H1 (cell line): Measurements from ENCODE around the gene ADPRS. TPM values are rescaled to one million over a fixed set of nuclear protein-coding genes. Genes with fewer than 3 reads are reported as not detected.

Experiments
- CTCF ChIA-PET: fragments of 300-600 bp; sonication (Branson Sonifier 250); formaldehyde crosslinking; loops from one replicate; lab custom pipeline; 2021; ENCODE audit not compliant: partially characterized antibody; lab: Charles Lee
- POLR2A ChIA-PET: fragments of 300-600 bp; sonication (Branson Sonifier 250); formaldehyde crosslinking; loops from one replicate; lab custom pipeline; 2021; ENCODE audit warnings: inconsistent platforms; ENCODE audit not compliant: partially characterized antibody; lab: Charles Lee
- DNase-seq, 2 experiments: peaks; one replicate each; pipeline versions ENCODE4 v3.0.0 to v3.0.0-alpha.2; 2010 to 2022; ENCODE audit warnings: low spot score in 2 of 2, low read depth in 1 of 2, mixed read lengths in 1 of 2
- FAIRE-seq: peaks from 2 replicates; lab custom pipeline; 2011; peaks lifted over from hg19 to GRCh38; lab: Jason Lieb, UNC
- H2AFZ ChIP-seq: 2 replicates; pipeline ENCODE4 v1.8.1; 2012; ENCODE audit warnings: low read length, inconsistent platforms
- H2AK5ac ChIP-seq: 2 replicates; pipeline ENCODE4 v1.6.1; 2013; ENCODE audit warnings: low read depth, low read length
- H2BK120ac ChIP-seq: replicated peaks from 2 replicates; pipeline ENCODE3; 2013; ENCODE audit warnings: low read depth, low read length, inconsistent platforms
- H2BK12ac ChIP-seq: 2 replicates; pipeline ENCODE4 v1.6.1; 2013; ENCODE audit warnings: low read depth, low read length
- H2BK15ac ChIP-seq: 2 replicates; pipeline ENCODE4 v1.6.1; 2013; ENCODE audit warnings: low read length
- H2BK20ac ChIP-seq: 2 replicates; pipeline ENCODE4 v1.6.1; 2013; ENCODE audit warnings: low read length
- H2BK5ac ChIP-seq: 2 replicates; pipeline ENCODE4 v1.6.1; 2013; ENCODE audit warnings: low read depth, low read length
- H3K14ac ChIP-seq: 2 replicates; pipeline ENCODE4 v1.6.1; 2013; ENCODE audit warnings: inconsistent platforms; ENCODE audit not compliant: insufficient read length
- H3K18ac ChIP-seq: 2 replicates; pipeline ENCODE4 v1.6.1; 2013; ENCODE audit warnings: low read length; ENCODE audit errors: extremely low read depth
- H3K23ac ChIP-seq: 2 replicates; pipeline ENCODE4 v1.6.1; 2013; ENCODE audit warnings: inconsistent platforms; ENCODE audit not compliant: insufficient read length
- H3K23me2 ChIP-seq: 2 replicates; pipeline ENCODE4 v1.6.1; 2013; ENCODE audit warnings: low read depth, low read length
- H3K27ac ChIP-seq: 2 replicates; pipeline ENCODE4 v1.6.1; 2011; ENCODE audit warnings: low read depth, low read length, inconsistent platforms
- H3K27me3 ChIP-seq, 4 experiments: replicated peaks in 1 of 4; 1 replicate in 1 of 4; 2 replicates in 3 of 4; pipeline versions ENCODE4 v1.6.1 to v1.8.1; 2011 to 2013; ENCODE audit warnings: low read length in 3 of 4, mild to moderate bottlenecking in 3 of 4, inconsistent platforms in 2 of 4, mixed read lengths in 2 of 4, moderate library complexity in 1 of 4; ENCODE audit not compliant: control insufficient read depth in 3 of 4, insufficient read depth in 3 of 4; ENCODE audit errors: extremely low read depth in 1 of 4
- H3K36me3 ChIP-seq, 4 experiments: 2 replicates each; pipeline versions ENCODE4 v1.6.1 to v1.8.1; 2011 to 2013; ENCODE audit warnings: mild to moderate bottlenecking in 4 of 4, low read length in 3 of 4, moderate library complexity in 2 of 4, control low read depth in 1 of 4, inconsistent platforms in 1 of 4; ENCODE audit not compliant: insufficient read depth in 4 of 4, control insufficient read depth in 2 of 4
- H3K4ac ChIP-seq: replicated peaks from 2 replicates; pipeline ENCODE3; 2013; ENCODE audit warnings: low read length, low read depth, mixed read lengths, inconsistent platforms; ENCODE audit not compliant: insufficient read length
- H3K4me1 ChIP-seq, 4 experiments: replicated peaks in 1 of 4; 1 replicate in 1 of 4; 2 replicates in 3 of 4; pipeline versions ENCODE4 v1.6.1 to v1.8.1; 2011 to 2013; ENCODE audit warnings: low read length in 3 of 4, inconsistent platforms in 2 of 4, mixed read lengths in 1 of 4; ENCODE audit not compliant: insufficient read depth in 4 of 4, control insufficient read depth in 3 of 4
- H3K4me2 ChIP-seq, 2 experiments: 2 replicates each; pipeline versions ENCODE4 v1.6.1 to v1.8.1; 2011 to 2013; ENCODE audit warnings: low read depth in 2 of 2, low read length in 2 of 2, control low read depth in 1 of 2, inconsistent platforms in 1 of 2, mild to moderate bottlenecking in 1 of 2; ENCODE audit not compliant: insufficient read depth in 1 of 2
- H3K4me3 ChIP-seq, 4 experiments: fragments of 200-600, 300-600 bp in 1 of 4; sonication (generic), shearing (Covaris generic), sonication (Bioruptor Twin) in 1 of 4; 2 replicates each; pipeline versions ENCODE4 v1.5.1 to v1.8.1; 2011 to 2016; ENCODE audit warnings: low read length in 4 of 4, low read depth in 3 of 4, control low read depth in 2 of 4, inconsistent platforms in 2 of 4, mild to moderate bottlenecking in 2 of 4, mixed read lengths in 1 of 4, moderate library complexity in 1 of 4; ENCODE audit not compliant: insufficient read depth in 2 of 4; ENCODE audit errors: extremely low read depth in 1 of 4
- H3K56ac ChIP-seq: replicated peaks from 2 replicates; pipeline ENCODE3; 2013; ENCODE audit warnings: low read depth, mild to moderate bottlenecking, mixed read lengths, low read length, inconsistent platforms; ENCODE audit not compliant: insufficient read length
- H3K79me1 ChIP-seq: 2 replicates; pipeline ENCODE4 v1.6.1; 2013; ENCODE audit warnings: low read depth, low read length, control low read depth
- H3K79me2 ChIP-seq, 2 experiments: 2 replicates each; pipeline versions ENCODE4 v1.6.1 to v1.8.1; 2012 to 2013; ENCODE audit warnings: low read length in 2 of 2, mild to moderate bottlenecking in 2 of 2, inconsistent platforms in 1 of 2; ENCODE audit not compliant: insufficient read depth in 2 of 2, control insufficient read depth in 1 of 2
- H3K9ac ChIP-seq, 4 experiments: replicated peaks in 1 of 4; 1 replicate in 1 of 4; 2 replicates in 3 of 4; pipeline versions ENCODE4 v1.6.1 to v1.8.1; 2011 to 2013; ENCODE audit warnings: low read depth in 3 of 4, low read length in 3 of 4, control low read depth in 2 of 4, mild to moderate bottlenecking in 2 of 4, moderate library complexity in 2 of 4, inconsistent platforms in 1 of 4; ENCODE audit errors: extremely low read depth in 1 of 4
- H3K9me3 ChIP-seq, 2 experiments: 2 replicates each; pipeline versions ENCODE4 v1.6.1 to v1.8.1; 2012 to 2013; ENCODE audit warnings: mild to moderate bottlenecking in 2 of 2, moderate library complexity in 2 of 2, control low read depth in 1 of 2, inconsistent platforms in 1 of 2, low read depth in 1 of 2, low read length in 1 of 2, mixed read lengths in 1 of 2; ENCODE audit not compliant: insufficient read depth in 2 of 2
- H4K20me1 ChIP-seq, 2 experiments: replicated peaks in 1 of 2; 2 replicates each; pipeline versions ENCODE3 to v1.8.1; 2011 to 2013; ENCODE audit warnings: inconsistent platforms in 2 of 2, low read length in 2 of 2, mild to moderate bottlenecking in 1 of 2; ENCODE audit not compliant: insufficient read depth in 2 of 2, control insufficient read depth in 1 of 2
- H4K5ac ChIP-seq: 2 replicates; pipeline ENCODE4 v1.6.1; 2013; ENCODE audit warnings: low read length, low read depth, mixed read lengths, inconsistent platforms; ENCODE audit not compliant: insufficient read length
- H4K8ac ChIP-seq: 2 replicates; pipeline ENCODE4 v1.8.0; 2013; ENCODE audit warnings: mild to moderate bottlenecking, moderate library complexity, low read length, inconsistent platforms; ENCODE audit not compliant: insufficient read depth; ENCODE audit errors: extremely low read depth
- H4K91ac ChIP-seq: replicated peaks from 2 replicates; pipeline ENCODE3; 2013; ENCODE audit warnings: low read length, mixed read lengths, inconsistent platforms; ENCODE audit not compliant: insufficient read length
- POLR2A ChIP-seq, 2 experiments: IDR thresholded peaks; 1 replicate in 1 of 2; 2 replicates in 1 of 2; pipeline ENCODE4 v1.6.1; 2011; ENCODE audit warnings: low read depth in 2 of 2, low read length in 2 of 2, mild to moderate bottlenecking in 2 of 2; ENCODE audit errors: control extremely low read depth in 1 of 2
- RFX5 ChIP-seq: IDR thresholded peaks from 2 replicates; pipeline ENCODE4 v1.6.1; 2011; ENCODE audit warnings: low read depth, low read length, improper control_type of control experiment, borderline replicate concordance
- SIRT6 ChIP-seq: IDR thresholded peaks from one replicate; pipeline ENCODE4 v1.7.1; 2012; ENCODE audit warnings: low read length, inconsistent platforms
- SUZ12 ChIP-seq: fragments of 200-600 bp; sonication (generic); IDR thresholded peaks from 2 replicates; pipeline ENCODE4 v1.6.1; 2012; ENCODE audit warnings: mild to moderate bottlenecking, inconsistent platforms, low read length, moderate library complexity, mixed read lengths
- TCF12 ChIP-seq: IDR thresholded peaks from 2 replicates; pipeline ENCODE4 v1.6.1; 2011; ENCODE audit warnings: low read depth, mild to moderate bottlenecking, low read length
- ZNF274 ChIP-seq: IDR thresholded peaks from 2 replicates; pipeline ENCODE4 v1.7.0; 2012; ENCODE audit warnings: low read length, borderline replicate concordance; ENCODE audit errors: extremely low read depth
- WGBS, 2 experiments: shearing (Covaris generic) in 1 of 2; methylation state at CpG; one replicate each; pipeline versions ENCODE4 v1.1.6 to v1.1.7; 2013 to 2015; ENCODE audit warnings: low lambda C conversion rate in 2 of 2, mixed read lengths in 2 of 2, inconsistent platforms in 1 of 2, low coverage in 1 of 2, missing lambda C conversion rate in 1 of 2; ENCODE audit not compliant: insufficient replicate concordance in 2 of 2, insufficient coverage in 1 of 2, insufficient read length in 1 of 2; ENCODE audit errors: extremely low coverage in 1 of 2, missing lambda C conversion rate in 1 of 2; 5-methylcytosine and 5-hydroxymethylcytosine counted together
- polyA plus RNA-seq, 7 experiments: library from polyadenylated mRNA; depleted of rRNA in 3 of 7; stranded (reverse) in 5 of 7; unstranded in 2 of 7; fragments of >200 nt in 5 of 7; fragments of 200-250 nt in 2 of 7; gene quantifications; 1 replicate in 5 of 7; 2 replicates in 1 of 7; 4 replicates in 1 of 7; pipeline versions ENCODE4 v1.2.1 to v1.2.3, GENCODE V29; 2011 to 2013; ENCODE audit warnings: missing spikeins in 2 of 7, mixed read lengths in 2 of 7
- total RNA-seq: library from RNA; stranded (reverse); fragmentation: NEBNext Ultra II Directional; extraction: Animal tissue kit (Norgen Biotek cat#: 25700); gene quantifications from 2 replicates; pipeline ENCODE4 v1.2.1, GENCODE V29; 2021

ADPRS gene
- total and polyA plus RNA-seq, 2 of the 8 experiments (the other 6 are each of a cell fraction or from before 2014, with no cell fraction given), result 22.9 to 38.1 TPM

- Histone ChIP-seq H4K8ac (no peak overlapping the region), H2BK15ac (no peak overlapping the region), H2BK20ac (no peak overlapping the region), H3K79me2 (no peaks in the 10 kb centered on the region), H2AFZ (no peak overlapping the region), H3K9me3 (no peaks in the 10 kb centered on the region), H3K18ac (no peak overlapping the region), H3K27ac (no peak overlapping the region), H2BK120ac (no peak overlapping the region), H3K23me2 (no peaks in the 10 kb centered on the region), H3K4me2 (no peak overlapping the region), H2BK12ac (no peak overlapping the region), H3K56ac (no peak overlapping the region), H4K5ac (no peak overlapping the region), H4K20me1 (peaks cover 0 to 2% of the 10 kb centered on the region in 2 experiments), H4K91ac (no peak overlapping the region), H2AK5ac (no peak overlapping the region), H3K14ac (no peak overlapping the region), H3K4ac (no peak overlapping the region)
- WGBS, 2 experiments, result 87% methylated on average over 3 of the region's 3 CpGs; no CpG with 5 or more reads in 1 of the 2 experiments
- FAIRE-seq, result no peak
- POLR2A ChIA-PET, result interaction anchor here (0.8 to 9.3 kb wide), 4 partner anchors 9 to 38 kb away, joined by 3 to 61 read pairs (median 3); no protein-coding TSS in a partner anchor
- CTCF ChIA-PET, result interaction anchor here (0.5 to 20.9 kb wide), 5 partner anchors 9 to 234 kb away, joined by 3 to 738 read pairs (median 3); partner anchors contain the start of genes ADPRS and TRAPPC3
- TF ChIP-seq SIRT6 (no peak), ZNF274 (no peak), POLR2A (IDR thresholded peaks at IDR 0.05; ENCODE audit: control extremely low read depth in 1 of 2, low read depth in 2 of 2, low read length in 2 of 2) (no peak), SUZ12 (no peak), TCF12 (no peak), RFX5 (no peak)
- TF ChIP-seq, all 59 proteins: peak for 0
- H3K4me3 ChIP-seq, result no peak overlapping the region
- peaks cover 0 to 2% (median 0%) of the 10 kb centered on the region in 4 experiments; a peak in 2 of 7 replicates for H3K4me1 ChIP-seq
- H3K79me1 ChIP-seq, result no peaks in the 10 kb centered on the region
- H3K27me3 ChIP-seq, result no peaks in the 10 kb centered on the region
- 0 out of 7 replicates have a peak overlapping the region, but pooled peaks of 1 of the 4 experiments have one; percentile 25 for H3K9ac ChIP-seq
- H3K36me3 ChIP-seq, result peaks cover 0 to 3% (median 0%) of the 10 kb centered on the region in 4 experiments; a peak in 4 of 8 replicates
- no peak overlapping the region for H2BK5ac ChIP-seq
- no peak for DNase-seq
- H3K23ac ChIP-seq, result no peak overlapping the region
These were observed 49.1 kb downstream of the ADPRS start for GRCh38 chr1:36137776-36138175.
